PFSK-1 (cell line): Measurements from ENCODE around the gene MYRF.

Source experiments
- POLR2AphosphoS5 ChIP-seq: IDR thresholded peaks from 2 replicates; pipeline ENCODE4 v1.6.1; 2012; ENCODE audit warnings: low read depth, mild to moderate bottlenecking, control low read depth, low read length, moderate library complexity
- TF ChIP-seq, protein P1 (sequence below), 2 experiments: IDR thresholded peaks; 2 replicates each; pipeline versions ENCODE4 v1.6.1 to v1.8.0; 2011 to 2012; ENCODE audit warnings: low read depth in 2 of 2, low read length in 2 of 2, control low read depth in 1 of 2, inconsistent platforms in 1 of 2, mild to moderate bottlenecking in 1 of 2, moderate library complexity in 1 of 2; ENCODE audit not compliant: insufficient read depth in 1 of 2

DNA sequence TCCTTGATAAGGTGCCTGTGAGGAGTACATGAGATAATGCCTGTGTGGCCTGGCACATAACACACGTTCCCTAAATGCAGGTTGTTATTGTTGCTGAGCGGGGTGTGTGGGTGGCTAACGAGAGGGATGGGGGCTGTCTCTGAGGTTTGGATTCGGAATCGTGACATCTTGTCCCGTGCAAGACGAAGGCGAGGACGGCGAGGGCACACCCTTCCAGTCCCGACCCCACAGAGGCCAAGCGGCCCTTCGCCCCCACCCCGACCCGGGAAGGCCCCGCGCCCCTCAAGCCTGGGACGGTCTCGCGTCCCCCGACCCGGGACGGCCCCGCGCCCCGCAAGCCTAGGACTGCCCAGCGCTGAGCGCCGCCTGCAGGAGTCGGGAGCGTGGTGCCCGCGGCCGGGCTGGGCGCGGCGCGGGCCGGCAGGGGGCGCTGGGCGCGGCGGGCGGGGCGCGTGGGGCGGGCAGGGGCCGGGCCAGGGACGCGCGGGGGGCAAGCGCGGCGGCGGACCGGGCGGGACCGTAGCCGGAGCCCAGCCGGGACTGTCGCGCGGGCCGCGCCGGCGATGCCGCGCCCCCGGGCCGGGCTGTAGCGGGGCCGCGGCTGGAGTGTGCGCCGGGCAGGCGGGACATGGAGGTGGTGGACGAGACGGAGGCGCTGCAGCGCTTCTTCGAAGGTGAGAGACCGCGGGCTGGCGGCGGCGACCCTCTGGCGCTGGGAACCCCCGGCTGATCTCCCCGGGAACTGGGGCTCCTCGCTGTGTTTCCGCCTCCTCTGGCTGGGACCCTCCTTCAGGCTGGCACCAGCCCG lies at the start of gene MYRF:
- TF ChIP-seq POLR2AphosphoS5: no peak
- TF ChIP-seq, protein P1, sequence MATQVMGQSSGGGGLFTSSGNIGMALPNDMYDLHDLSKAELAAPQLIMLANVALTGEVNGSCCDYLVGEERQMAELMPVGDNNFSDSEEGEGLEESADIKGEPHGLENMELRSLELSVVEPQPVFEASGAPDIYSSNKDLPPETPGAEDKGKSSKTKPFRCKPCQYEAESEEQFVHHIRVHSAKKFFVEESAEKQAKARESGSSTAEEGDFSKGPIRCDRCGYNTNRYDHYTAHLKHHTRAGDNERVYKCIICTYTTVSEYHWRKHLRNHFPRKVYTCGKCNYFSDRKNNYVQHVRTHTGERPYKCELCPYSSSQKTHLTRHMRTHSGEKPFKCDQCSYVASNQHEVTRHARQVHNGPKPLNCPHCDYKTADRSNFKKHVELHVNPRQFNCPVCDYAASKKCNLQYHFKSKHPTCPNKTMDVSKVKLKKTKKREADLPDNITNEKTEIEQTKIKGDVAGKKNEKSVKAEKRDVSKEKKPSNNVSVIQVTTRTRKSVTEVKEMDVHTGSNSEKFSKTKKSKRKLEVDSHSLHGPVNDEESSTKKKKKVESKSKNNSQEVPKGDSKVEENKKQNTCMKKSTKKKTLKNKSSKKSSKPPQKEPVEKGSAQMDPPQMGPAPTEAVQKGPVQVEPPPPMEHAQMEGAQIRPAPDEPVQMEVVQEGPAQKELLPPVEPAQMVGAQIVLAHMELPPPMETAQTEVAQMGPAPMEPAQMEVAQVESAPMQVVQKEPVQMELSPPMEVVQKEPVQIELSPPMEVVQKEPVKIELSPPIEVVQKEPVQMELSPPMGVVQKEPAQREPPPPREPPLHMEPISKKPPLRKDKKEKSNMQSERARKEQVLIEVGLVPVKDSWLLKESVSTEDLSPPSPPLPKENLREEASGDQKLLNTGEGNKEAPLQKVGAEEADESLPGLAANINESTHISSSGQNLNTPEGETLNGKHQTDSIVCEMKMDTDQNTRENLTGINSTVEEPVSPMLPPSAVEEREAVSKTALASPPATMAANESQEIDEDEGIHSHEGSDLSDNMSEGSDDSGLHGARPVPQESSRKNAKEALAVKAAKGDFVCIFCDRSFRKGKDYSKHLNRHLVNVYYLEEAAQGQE (IDR thresholded peaks at IDR 0.05; ENCODE audit: insufficient read depth in 1 of 2, low read depth in 2 of 2, low read length in 2 of 2): no peak
